Iris pigment epithelial cell (primary cell): ENCODE results near the gene BCL7A.
"Not testable (repeated sequence)": the region's sequence is repeated elsewhere in the genome, so short reads cannot be mapped to it uniquely, and the experiment has no call there.

Experiments used
- DNase-seq: peaks from one replicate; pipeline ENCODE4 v3.0.0-alpha.2; 2011; ENCODE audit warnings: low read depth

Gene BCL7A

DNA sequence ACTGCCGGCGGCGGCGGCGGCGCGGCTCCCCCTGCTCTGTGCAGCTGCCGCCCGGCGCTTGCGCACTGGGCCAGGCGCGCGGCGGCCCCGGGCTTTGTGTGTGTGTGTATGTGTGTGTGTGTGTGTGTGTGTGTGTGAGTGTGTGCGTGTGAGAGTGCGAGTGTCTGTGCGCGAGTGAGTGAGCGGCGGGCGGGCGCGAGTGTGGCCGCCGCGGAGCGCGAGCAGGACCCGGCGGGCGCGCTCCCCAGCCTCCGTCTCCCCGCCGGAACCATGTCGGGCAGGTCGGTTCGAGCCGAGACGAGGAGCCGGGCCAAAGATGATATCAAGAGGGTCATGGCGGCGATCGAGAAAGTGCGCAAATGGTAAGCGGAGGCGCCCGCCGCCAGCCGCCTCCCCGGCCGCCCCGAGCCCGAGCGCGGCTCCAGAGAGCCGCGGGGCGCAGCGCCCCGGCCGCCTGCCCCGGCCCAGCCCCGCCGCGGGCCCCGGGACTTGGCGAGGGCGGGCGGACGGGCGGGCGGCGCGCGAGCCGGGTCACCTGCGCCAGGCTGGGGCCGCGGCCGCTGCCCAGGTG is at the start of gene BCL7A:
Gene BCL7A, plus strand, starts transcription at position 63 of the 571 bp plus-strand sequence. Its CDS starts 208 bp downstream, at position 271.
- DNase-seq: peak; percentile 75

DNA sequence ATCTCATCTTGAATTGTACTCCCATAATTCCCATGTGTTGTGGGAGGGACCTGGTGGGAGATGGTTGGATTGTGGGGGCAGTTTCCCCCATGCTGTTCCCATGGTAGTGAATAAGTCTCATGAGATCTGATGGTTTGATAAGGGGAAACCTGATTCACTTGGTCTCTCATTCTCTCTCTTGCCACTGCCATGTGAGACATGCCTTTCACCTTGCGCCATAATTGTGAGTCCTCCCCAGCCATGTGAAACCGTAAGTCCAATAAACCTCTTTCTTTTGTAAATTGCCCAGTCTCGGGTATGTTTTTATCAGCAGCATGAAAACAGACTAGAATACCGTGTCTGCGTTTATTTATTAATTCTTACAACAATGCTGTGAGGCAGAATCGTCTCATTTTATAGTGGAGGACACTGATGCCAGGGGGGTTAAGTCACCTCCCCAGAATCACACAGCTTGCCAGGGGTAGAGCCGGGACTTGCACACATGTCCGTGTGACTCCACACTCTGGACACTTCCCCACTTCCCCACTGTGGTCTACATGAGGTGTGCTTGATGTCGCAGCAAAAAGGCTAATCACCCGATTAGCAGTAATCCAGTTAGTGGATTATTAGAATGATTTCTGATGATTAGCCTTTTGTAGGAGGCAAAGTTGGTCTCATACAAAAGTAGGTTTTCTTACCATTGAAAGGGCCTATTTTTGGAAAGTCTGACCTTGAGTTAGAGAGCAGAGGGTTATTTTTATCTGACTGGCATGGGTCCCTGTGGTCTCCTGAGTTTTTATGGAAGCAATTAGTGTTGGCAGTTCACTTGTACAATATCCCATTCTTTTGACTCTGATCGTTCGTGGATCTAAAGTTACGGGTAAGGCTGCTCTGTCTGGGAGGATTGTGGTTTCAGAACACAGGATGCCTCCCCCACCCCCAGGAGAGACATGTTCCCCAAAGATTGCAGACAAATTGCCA is 47.4 kb upstream of the BCL7A start:
- DNase-seq: no peak

DNA sequence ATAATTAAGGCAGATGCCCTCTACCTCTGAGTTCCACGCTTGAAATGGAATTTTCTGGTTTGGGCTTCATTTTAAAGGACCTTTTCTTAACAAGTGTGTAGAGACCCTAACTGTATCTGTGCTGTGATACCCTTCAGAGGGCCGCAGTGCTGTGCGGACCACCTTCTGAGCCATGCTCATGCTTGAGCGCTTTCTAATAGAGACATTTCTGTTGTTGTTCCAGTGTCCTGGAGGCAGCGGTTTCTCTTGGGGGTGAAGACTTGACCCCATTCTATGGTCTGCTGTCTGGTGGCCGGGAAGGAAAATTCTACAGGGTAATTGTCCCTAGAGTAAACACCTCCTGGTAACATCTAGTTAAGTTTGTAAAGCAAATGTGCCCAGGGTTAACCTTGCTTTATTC is 46.7 kb upstream of the BCL7A start:
- DNase-seq: no peak

DNA sequence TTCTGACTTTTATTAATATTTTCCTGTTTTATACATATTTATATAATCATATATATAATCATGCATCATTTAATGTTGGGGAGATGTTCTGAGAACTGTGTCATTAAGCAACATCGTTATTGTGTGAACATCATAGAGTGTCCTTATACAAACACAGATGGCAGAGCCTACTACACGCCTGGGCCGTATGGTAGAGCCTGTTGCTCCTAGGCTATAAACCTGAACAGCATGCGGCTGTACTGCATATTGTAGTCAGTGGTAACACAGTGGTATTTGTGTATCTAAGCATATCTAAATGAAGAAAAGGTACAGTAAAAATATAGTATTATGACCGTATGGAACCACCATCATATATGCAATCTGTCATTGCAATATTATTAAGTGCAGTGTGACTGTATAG is 44.7 kb upstream of the BCL7A start:
- DNase-seq: no peak

DNA sequence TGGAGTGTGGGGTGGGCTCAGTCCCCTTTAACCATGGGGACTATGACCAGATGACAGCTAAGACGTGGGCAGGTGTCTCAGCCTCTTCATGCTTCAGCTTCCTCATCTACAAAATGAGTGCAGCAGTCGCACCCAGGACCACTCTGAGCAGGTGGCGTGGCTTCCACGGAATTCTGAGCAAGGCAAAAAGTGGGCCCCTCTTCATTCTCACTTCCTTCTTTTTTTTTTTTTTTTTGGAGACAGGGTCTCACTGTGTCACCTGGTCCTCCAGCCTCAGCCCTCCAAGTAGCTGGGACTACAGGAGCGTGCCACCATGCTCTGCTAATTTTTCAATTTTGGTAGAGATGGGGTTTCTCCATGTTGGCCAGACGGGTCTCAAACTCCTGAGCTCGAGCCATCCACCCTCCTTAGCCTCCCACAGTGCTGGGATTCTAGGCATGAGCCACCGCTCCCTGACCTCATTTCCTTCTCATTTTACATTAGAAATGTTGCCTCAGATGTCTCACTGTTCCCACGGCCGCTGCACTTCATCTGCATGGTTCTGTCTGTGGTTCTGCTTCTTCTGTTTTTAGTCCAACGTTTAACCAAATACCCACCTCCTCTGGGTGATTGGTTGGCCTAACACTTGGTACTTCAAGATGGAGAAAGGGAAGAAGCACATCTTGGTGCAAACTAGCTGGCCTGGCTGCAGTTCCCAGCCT is 41.3 kb upstream of the BCL7A start:
- DNase-seq: peak; percentile 67

DNA sequence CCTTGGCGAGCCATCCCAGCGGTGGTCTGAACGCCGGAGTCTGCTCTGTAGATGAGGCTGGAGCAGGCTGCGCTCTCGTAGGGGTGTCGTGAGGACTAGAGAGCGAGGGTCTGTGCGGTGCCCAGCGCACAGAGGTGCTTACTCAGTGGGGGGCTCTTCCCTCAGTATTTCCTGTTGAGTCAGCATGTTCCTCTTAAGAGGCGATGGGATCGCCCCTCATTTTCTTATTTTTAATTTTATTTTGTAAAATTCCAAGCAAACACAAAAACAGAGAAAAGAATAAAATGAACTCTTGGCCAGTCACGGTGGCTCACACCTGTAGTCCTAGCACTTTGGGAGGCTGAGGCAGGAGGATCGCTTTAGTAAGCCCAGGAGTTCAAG is 40.8 kb upstream of the BCL7A start:
- DNase-seq: no peak

DNA sequence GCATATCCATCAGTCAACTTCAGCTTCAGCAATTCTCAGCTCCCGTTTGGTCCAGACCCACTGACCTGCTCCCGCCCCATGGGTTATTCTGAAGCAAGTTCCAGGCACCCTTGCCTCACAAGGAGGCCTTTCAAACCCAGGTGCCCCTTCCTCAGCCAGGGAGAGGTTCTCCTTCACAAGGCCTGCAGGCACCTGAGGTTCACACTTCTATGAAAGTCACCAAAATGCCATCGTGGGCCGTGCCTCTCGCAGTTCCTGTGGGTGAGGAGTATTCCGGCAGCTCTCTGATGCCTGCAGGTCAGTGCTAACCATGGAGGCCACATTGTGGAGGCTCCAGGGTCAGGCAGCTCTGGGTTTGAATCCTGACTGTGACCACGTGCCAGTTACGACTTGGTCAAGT is 40.2 kb upstream of the BCL7A start:
- DNase-seq: no peak

DNA sequence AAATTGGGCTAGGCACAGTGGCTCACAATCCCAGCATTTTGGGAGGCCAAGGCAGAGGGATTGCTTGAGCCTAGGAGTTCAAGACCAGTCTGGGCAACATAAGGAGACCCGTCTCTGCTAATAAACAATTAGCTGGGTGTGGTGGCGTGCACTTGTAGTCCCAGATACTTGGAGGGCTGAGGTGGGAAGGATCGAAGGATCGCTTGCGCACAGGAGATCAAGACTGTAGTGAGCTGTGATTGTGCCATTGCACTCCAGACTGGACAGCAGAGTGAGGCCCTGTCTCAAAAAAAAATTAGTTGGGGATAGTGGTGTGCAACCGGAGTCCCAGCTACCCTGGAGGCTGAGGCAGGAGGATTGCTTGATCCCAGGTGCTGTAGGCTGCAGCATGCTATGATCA is 38.7 kb upstream of the BCL7A start:
- no peak for DNase-seq

DNA sequence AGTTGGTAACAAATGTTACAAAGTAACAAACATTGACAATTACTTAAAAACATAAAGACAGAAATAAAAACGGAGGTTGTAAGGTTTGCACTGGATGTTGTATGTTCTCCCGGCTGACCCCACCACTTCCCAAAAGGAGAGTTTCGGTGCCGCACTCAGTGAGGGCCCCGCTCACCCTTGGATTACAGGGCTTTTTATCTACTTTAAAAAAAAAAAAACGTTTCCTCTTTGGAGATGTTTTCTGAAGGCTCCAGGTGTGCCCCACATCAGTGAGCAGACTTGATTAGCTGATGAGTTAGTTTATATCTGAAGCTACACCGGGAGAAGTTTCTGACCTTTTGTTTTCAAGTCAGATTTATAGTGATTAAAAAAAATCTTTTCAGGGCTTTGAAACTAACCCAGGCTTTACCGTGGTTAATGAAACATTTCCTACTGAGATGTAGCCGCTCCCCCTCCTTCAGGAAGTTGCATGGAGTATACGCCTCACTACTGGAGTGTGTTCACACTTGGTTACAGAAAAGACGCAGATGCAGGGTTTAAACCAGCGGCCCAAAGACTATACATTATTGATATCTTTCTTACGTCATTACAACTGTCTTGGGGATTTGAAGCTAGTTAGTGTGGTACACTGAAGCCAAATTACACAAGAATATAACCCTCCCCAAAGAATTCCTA is 38.0 kb upstream of the BCL7A start:
- DNase-seq: peak; percentile 17

DNA sequence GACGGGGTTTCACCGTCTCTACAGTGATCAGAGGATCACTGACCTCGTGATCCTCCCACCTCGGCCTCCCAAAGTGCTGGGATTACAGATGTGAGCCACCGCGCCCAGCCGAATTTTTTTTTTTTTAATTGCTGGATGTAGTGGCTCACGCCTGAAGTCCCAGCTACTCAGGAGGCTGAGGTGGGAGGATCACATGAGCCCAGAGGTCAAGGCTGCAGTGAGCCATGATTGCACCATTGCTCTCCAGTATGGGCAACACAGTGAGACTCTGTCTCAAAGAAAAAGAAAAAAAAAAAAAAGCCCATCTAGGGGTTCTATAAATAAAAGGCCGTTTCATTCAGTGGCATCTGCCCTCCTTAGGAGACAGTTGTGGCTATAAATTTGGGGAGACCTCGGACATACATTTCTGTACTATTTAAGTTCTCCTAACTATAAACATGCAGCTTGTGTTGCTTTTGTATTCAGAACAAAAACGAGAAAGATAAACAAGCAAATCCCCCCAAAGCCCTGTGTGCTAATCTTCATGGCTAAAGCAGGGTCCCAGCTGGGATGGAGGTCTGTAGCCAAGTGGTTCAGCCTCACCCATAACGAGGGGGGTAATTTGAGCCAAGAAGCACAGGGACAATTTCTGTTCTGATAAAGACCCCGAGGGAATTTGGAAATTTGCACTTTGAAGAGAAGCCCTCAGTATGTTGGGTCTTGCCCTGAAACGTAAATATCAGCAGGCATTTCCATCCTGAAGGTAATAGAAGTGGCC is 35.0 kb upstream of the BCL7A start:
- no peak for DNase-seq

DNA sequence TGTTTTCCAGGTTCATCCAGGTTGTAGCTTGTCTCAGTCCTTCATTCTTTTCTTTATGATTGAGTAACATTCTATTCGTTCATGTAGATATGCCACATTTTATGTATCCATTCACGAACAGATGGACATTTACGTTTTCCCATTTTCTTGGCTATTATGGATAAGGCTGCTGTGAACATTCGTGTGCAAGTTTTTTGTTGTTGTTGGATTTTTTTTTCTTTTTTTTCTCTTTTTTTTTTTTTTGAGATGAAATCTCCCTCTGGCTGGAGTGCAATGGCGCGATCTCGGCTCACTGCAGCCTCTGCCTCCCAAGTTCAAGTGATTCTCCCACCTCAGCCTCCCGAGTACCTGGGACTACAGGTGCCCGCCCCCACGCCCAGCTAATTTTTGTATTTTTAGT is 33.2 kb upstream of the BCL7A start:
- DNase-seq: not testable (repeated sequence)

DNA sequence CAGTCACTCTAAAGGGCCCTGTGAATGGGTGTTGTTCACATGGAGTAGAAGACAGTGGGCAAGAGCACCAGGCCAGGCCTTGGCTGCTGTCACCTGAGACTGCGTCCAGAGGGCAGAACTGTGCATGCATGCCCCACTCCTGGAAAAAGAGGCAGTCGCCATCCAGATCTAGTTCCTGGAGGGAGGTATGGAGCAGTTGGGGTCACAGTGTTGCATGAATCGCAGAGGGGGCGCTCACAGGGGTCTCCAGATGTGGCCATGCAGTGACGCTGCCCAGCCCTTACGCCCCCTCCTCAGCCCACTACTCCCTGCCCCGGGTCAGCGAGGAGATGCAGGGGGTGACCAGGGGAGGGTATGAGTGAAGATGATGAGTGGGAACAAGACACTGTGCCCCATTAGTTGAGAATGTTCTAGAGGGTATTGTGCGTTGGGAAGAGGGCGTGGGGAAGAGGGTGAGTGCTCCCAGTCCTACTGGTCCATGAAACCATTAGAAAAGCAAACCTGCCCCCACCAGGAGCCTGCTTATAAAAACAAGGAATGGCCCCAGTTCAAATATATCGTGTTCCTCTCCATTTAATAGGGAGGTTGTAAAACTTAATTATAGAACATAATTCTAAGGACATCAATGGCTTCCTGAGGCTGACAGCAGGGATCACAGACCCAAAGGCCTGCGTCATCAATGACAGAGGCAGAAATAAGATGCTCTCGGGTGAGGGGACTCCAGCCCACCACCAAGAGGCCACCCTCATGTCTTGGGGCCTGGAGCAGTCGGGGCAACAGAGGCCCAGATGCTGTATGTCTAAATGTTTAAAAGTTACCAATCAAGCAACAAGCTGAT is 32.2 kb upstream of the BCL7A start:
- no peak for DNase-seq

DNA sequence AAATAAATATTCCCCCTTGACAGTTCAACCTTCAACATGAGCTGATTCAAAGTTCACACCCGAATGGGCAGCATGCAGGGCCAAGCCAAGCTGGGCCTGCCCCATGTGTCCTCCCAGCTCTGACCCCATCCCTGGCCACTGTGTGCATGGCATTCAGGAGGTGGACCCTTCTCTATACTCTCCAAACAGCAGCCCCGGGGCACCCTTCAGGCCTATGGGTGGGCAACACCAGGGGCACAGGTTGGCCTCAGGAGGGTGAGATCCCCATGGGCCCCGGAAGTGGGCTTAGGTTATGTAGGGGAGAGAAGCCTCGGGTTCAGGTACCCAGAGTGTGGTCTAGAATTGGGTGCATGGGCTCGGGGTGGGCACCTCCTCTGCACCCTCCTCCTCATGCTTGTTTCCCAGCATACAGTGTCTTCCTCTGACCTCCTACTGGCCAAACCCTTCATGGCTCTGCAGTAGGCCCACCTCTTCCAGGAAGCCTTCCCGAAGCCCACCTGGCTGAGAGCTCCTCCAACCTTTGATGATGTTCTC is 31.5 kb upstream of the BCL7A start:
- no peak for DNase-seq

DNA sequence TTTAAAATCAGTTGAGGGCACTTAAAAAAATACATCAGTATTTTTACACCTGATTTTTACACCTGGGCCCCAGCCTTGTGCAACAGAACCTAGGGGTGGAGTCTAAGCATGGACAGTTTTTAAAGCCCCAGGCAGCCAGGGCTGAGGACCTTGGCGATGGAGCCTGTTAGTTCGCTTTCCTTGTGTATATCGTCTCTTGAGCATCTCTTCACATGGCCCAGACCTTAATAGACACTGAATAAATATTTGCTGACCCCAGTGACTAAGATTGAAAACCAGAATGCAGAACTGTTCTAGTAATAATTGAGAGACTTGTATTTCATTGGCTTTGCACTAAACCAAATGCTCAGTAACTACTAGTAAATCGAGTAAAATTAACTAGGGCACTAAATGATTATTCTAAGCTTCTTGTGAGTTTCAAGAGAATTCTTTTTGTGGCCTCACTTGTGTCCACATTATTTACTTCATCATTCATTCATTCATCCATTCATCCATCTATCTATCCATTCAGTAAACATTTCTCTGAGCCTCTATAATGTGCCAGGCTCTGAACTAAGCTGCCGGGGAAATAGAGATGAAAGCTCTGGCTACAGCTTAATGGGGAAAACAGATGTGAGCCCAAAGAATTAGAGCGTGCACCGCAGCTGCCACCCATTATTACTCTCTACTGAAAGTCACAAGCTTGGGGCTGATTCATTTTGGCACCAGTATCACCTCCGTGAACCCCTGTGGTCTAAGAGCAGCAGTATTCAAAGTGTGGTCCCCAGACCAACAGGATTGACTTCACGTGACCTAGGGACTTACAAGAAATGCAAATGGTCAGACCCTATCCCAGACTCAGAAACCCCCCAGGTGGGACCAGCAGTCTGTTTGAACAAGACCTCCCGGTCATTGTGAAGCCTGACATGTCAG is 30.7 kb upstream of the BCL7A start:
- DNase-seq: peak; percentile 17

DNA sequence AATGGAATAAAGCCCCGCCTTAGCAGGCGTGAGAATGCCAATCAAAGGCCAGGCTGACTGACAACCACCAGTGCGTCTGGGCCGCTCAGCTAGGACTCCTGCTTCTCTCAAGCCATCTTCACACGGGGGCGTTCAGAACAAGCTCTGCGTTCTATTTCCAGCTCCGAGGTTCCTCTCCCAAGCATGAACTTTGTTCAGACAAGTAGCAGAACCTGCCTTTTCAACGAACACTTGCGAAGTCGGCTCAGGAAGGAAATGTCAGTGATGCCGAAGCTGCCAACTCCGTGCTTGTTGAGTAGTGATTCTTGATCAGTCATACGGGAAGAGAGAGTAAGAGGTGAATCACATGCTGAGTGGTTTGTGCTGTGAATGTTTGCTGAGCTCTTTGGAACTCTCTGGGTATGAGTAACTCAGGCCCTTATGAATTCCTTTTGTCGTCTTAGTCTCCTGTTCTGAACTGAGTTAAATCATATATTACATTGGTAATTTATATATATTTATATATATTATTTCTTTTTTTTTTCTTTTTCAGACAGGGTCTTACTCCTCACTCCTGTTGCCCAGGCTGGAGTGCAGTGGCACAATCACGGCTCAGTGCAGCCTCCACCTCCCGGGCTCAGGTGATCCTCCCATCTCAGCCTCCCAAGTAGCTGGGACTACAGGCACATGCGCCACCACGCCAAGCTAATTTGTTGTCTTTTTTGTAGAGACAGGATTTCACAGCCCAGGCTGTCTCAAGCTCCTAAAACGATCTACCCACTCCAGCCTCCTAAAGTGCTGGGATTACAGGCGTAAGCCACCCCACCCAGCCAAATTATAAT is 29.4 kb upstream of the BCL7A start:
- DNase-seq: peak; percentile 99

DNA sequence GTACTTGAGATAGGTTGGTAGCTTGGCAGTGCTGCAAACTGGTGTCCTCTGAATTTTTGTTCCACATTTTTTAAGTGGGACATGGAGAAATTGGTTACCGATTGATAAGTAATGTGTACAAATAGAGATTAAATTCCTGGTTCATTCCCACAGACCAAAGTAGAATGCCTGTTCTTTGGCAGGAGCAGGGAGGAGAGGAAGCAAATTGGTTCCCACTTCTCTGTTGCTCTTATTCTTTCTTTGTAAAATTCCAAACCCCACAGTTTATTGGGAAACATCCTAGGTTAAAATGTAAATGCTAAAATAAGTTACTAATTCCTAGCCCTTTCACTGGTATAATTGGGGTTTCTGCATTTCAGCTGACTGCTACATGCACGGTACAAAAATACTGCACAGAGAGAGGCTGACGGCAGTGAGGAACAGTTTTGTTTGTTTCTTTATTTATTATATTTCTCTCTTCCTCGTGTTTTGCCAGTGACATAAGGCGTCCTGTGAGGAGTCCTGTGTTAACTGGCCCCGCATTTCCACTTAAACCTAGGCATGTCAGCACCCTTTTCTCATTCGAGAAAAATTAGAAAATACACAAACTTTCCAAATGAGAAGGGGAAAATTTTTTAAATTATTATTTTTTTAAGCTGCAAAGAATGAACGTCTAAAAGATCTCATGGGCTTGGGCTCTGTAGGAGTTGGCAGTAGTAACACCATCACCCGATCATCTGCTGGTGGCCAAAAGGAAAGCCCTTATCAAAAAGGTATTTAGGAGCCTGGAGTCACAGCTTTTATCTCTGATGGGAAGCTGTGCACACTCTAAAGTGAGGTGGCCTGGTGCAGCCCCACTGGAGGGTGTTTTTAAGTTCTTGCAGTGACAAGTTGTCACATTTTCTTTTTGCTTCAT is 25.4 kb upstream of the BCL7A start:
- peak; percentile 17 for DNase-seq

DNA sequence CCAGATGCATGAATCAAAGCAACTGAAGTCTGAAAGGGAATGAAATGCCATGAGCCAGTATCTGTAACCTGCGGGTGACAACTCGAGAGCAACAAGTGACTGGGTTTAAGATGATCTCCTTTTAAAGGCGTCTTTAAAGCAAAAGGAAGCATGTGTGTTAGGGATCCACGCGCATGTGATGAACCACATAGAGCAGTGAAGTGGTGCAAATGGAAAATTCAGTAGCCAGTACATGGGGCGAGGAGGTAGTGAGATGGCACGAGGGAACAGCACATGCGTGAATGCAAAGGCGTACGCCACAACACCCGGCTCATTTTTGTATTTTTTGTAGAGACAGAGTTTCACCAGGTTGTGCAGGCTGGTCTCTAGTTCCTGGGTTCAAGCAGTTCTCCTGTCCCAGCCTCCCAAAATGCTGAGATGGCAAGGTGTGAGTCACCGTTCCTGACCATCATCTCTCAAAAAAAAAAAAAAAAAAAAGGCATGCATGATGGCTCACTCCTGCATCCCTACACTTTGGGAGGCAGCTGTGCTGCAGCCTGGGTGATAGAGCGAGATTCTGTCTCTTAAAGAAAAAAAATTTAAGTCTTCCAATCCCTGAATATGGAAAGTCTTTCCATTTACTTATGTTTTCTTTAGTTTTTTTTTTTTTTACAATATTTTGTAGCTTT is 24.6 kb upstream of the BCL7A start:
- DNase-seq: no peak
